ENCODE results near the gene CFD. TPM values are rescaled to one million over a fixed set of nuclear protein-coding genes. Genes with fewer than 3 reads are reported as not detected.

Gene CFD
- total RNA-seq, 2 experiments from 2014 or later: 0.35 TPM; not detected in 1

- CTCF ChIA-PET (ENCODE audit: unreplicated experiment): no interaction called here
- Histone ChIP-seq H4K20me1 (ENCODE audit: insufficient read depth, low read length) (no peaks in the 10 kb centered on the region; the same call in 1 of the 2 replicates), H3K36me3 (ENCODE audit: insufficient read depth, low read length) (no peaks in the 10 kb centered on the region), H3K4me2 (ENCODE audit: low read length) (no peak overlapping the region), H3K27ac (ENCODE audit: low read depth, low read length, poor library complexity, severe bottlenecking) (no peak overlapping the region), H2AFZ (ENCODE audit: low read length) (no peak overlapping the region), H3K9me3 (ENCODE audit: low read length) (no peaks in the 10 kb centered on the region), H3K4me1 (ENCODE audit: insufficient read depth, low read length, poor library complexity, severe bottlenecking) (no peaks in the 10 kb centered on the region), H3K4me3 (ENCODE audit: low read depth, low read length, poor library complexity, severe bottlenecking) (no peak overlapping the region), H3K9me2 (ENCODE audit: insufficient read depth, low read length) (no peaks in the 10 kb centered on the region), H3K79me2 (ENCODE audit: insufficient read depth, low read depth, low read length) (no peaks in the 10 kb centered on the region)
- TF ChIP-seq EZH2phosphoT487 (IDR thresholded peaks at IDR 0.05; ENCODE audit: borderline replicate concordance, low read depth, low read length): no peak
- TF ChIP-seq CTCF (conservative IDR thresholded peaks at IDR 0.05; ENCODE audit: low read length): no peak
- DNase-seq (ENCODE audit: low spot score): no peak
- intact Hi-C loops (cut with micrococcal nuclease; ENCODE audit: unreplicated experiment): no loop called here
- POLR2A ChIA-PET: interaction anchor here (0.7 kb wide), 1 partner anchor 18 kb away, joined by 3 read pairs; no protein-coding TSS in a partner anchor
- no TSS peak for BruUV-seq (replicated peaks)
These were observed 4.9 kb upstream of the CFD start for GRCh38 chr19:854549-854948.

GRCh38 chr19:855142-855541 is 4.3 kb upstream of the CFD start:
- H3K4me3 ChIP-seq (ENCODE audit: low read depth, low read length, poor library complexity, severe bottlenecking): no peak overlapping the region
- H3K27ac ChIP-seq (ENCODE audit: low read depth, low read length, poor library complexity, severe bottlenecking): no peak overlapping the region
- no peaks in the 10 kb centered on the region; the same call in 1 of the 2 replicates for H4K20me1 ChIP-seq (ENCODE audit: insufficient read depth, low read length)
- intact Hi-C loops (cut with micrococcal nuclease; ENCODE audit: unreplicated experiment): no loop called here
- no TSS peak for BruUV-seq (replicated peaks)
- H3K79me2 ChIP-seq (ENCODE audit: insufficient read depth, low read depth, low read length): no peaks in the 10 kb centered on the region
- H2AFZ ChIP-seq (ENCODE audit: low read length): no peak overlapping the region
- DNase-seq (ENCODE audit: low spot score): no peak
- ChIA-PET POLR2A (no interaction called here), CTCF (ENCODE audit: unreplicated experiment) (no interaction called here)
- no peak for TF ChIP-seq CTCF (conservative IDR thresholded peaks at IDR 0.05; ENCODE audit: low read length)
- no peak for TF ChIP-seq EZH2phosphoT487 (IDR thresholded peaks at IDR 0.05; ENCODE audit: borderline replicate concordance, low read depth, low read length)
- H3K4me1 ChIP-seq (ENCODE audit: insufficient read depth, low read length, poor library complexity, severe bottlenecking): no peaks in the 10 kb centered on the region
- no peaks in the 10 kb centered on the region for H3K9me3 ChIP-seq (ENCODE audit: low read length)
- H3K36me3 ChIP-seq (ENCODE audit: insufficient read depth, low read length): no peaks in the 10 kb centered on the region
- H3K9me2 ChIP-seq (ENCODE audit: insufficient read depth, low read length): no peaks in the 10 kb centered on the region
- H3K4me2 ChIP-seq (ENCODE audit: low read length): no peak overlapping the region

GRCh38 chr19:855566-856120 is 3.8 kb upstream of the CFD start:
- no TSS peak for BruUV-seq (replicated peaks)

More at GRCh38 chr19:855566-856120, 3.8 kb upstream of the CFD start:
- Histone ChIP-seq H3K4me3 (ENCODE audit: low read depth, low read length, poor library complexity, severe bottlenecking) (no peak overlapping the region), H3K27ac (ENCODE audit: low read depth, low read length, poor library complexity, severe bottlenecking) (no peak overlapping the region), H3K9me3 (ENCODE audit: low read length) (no peaks in the 10 kb centered on the region), H2AFZ (ENCODE audit: low read length) (no peak overlapping the region), H3K4me2 (ENCODE audit: low read length) (no peak overlapping the region), H3K4me1 (ENCODE audit: insufficient read depth, low read length, poor library complexity, severe bottlenecking) (peaks cover 2% of the 10 kb centered on the region), H3K79me2 (ENCODE audit: insufficient read depth, low read depth, low read length) (no peaks in the 10 kb centered on the region), H3K9me2 (ENCODE audit: insufficient read depth, low read length) (no peaks in the 10 kb centered on the region), H4K20me1 (ENCODE audit: insufficient read depth, low read length) (no peaks in the 10 kb centered on the region; the same call in 1 of the 2 replicates), H3K36me3 (ENCODE audit: insufficient read depth, low read length) (no peaks in the 10 kb centered on the region)
- intact Hi-C loops (cut with micrococcal nuclease; ENCODE audit: unreplicated experiment): no loop called here
- no peak for DNase-seq (ENCODE audit: low spot score)
- ChIA-PET POLR2A (no interaction called here), CTCF (ENCODE audit: unreplicated experiment) (interaction anchor here (0.5 kb wide), 1 partner anchor 38 kb away, joined by 3 read pairs; no protein-coding TSS in a partner anchor)
- TF ChIP-seq EZH2phosphoT487 (IDR thresholded peaks at IDR 0.05; ENCODE audit: borderline replicate concordance, low read depth, low read length): no peak
- TF ChIP-seq CTCF (conservative IDR thresholded peaks at IDR 0.05; ENCODE audit: low read length): no peak
